ENCODE results near the gene INTS7.

Gene INTS7

GRCh38 chr1:211929683-211930082 lies 105.7 kb downstream of the INTS7 start:
- no peak for DNase-seq

GRCh38 chr1:211928993-211929637 lies 106.2 kb downstream of the INTS7 start:
- DNase-seq, result no peak

GRCh38 chr1:211928290-211928801 lies 107.0 kb downstream of the INTS7 start:
- DNase-seq, result no peak

- no peak for DNase-seq
Measured at GRCh38 chr1:211925016-211925415, 110.3 kb downstream of the INTS7 start.

GRCh38 chr1:211924256-211924655 lies 111.1 kb downstream of the INTS7 start:
- DNase-seq, result no peak

GRCh38 chr1:211923095-211923494 lies 112.3 kb downstream of the INTS7 start:
- no peak for DNase-seq

- DNase-seq, result no peak
Measured at GRCh38 chr1:211921579-211922095, 113.7 kb downstream of the INTS7 start.

- DNase-seq, result no peak
Measured at GRCh38 chr1:211920602-211921226, 114.6 kb downstream of the INTS7 start.

GRCh38 chr1:211920141-211920572 lies 115.2 kb downstream of the INTS7 start:
- no peak for DNase-seq

- DNase-seq, result no peak
Measured at GRCh38 chr1:211918843-211919414, 116.4 kb downstream of the INTS7 start.

- peak; percentile 3 for DNase-seq
Measured at GRCh38 chr1:211916458-211916857, 118.9 kb downstream of the INTS7 start.

- DNase-seq, result no peak
Measured at GRCh38 chr1:211915924-211916323, 119.4 kb downstream of the INTS7 start.

GRCh38 chr1:211912844-211913432 lies 122.4 kb downstream of the INTS7 start:
- DNase-seq, result no peak

GRCh38 chr1:211912038-211912437 lies 123.3 kb downstream of the INTS7 start:
- DNase-seq, result no peak

GRCh38 chr1:211910913-211911485 lies 124.4 kb downstream of the INTS7 start:
- DNase-seq, result no peak

- DNase-seq, result no peak
Measured at GRCh38 chr1:211910113-211910884, 125.1 kb downstream of the INTS7 start.

GRCh38 chr1:211909395-211909794 lies 126.0 kb downstream of the INTS7 start:
- DNase-seq, result no peak

- DNase-seq, result no peak
Measured at GRCh38 chr1:211908951-211909350, 126.4 kb downstream of the INTS7 start.

GRCh38 chr1:211908453-211908852 lies 126.9 kb downstream of the INTS7 start:
- no peak for DNase-seq

- no peak for DNase-seq
Measured at GRCh38 chr1:211903490-211904245, 131.7 kb downstream of the INTS7 start.

- no peak for DNase-seq
Measured at GRCh38 chr1:211902624-211903291, 132.6 kb downstream of the INTS7 start.

Data from islet precursor cell (in vitro differentiated cells).